Ovary (tissue), 3 donors: ENCODE data around the gene RPS5.

Experiments
- EP300 ChIP-seq: sonication (generic); formaldehyde crosslinking; IDR thresholded peaks from one replicate; pipeline ENCODE4 v1.6.1; 2017; ENCODE audit warnings: antibody characterized with exemption
- POLR2A ChIP-seq: fragments of 450-650 bp; IDR thresholded peaks from one replicate; pipeline ENCODE4 v1.6.1; 2017; ENCODE audit warnings: antibody characterized with exemption, mild to moderate bottlenecking, moderate library complexity
- TF ChIP-seq, protein P1 (sequence below), 3 donors: fragments of 450-650 bp in 2 of 3; fragments of 200-600 bp in 1 of 3; IDR thresholded peaks; one replicate each; pipeline versions ENCODE4 v1.5.1 to v1.8.0; 2016 to 2022; ENCODE audit warnings: antibody characterized with exemption in 3 of 3, mild to moderate bottlenecking in 1 of 3
- donor health status: DM: no; HTN: no; CAD: no.

DNA sequence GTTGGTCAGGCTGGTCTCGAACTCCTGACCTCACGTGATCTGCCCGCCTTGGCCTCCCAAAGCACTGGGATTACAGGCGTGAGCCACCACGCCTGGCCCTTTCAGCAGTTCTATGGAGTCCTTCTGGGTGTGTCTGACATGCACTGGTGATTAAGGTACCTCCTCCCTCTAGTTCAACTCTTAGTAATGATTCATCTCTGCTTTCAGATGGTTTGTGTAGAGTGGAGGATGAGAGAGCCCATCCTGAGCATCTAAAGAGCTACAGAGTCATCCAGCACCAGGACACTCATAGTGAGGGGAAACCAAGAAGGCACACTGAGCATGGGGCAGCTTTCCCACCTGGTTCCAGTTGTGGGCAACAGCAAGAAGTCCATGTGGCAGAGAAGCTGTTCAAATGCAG is 29.5 kb downstream of the RPS5 start:
- TF ChIP-seq EP300 (no peak), POLR2A (no peak)
- TF ChIP-seq, protein P1, sequence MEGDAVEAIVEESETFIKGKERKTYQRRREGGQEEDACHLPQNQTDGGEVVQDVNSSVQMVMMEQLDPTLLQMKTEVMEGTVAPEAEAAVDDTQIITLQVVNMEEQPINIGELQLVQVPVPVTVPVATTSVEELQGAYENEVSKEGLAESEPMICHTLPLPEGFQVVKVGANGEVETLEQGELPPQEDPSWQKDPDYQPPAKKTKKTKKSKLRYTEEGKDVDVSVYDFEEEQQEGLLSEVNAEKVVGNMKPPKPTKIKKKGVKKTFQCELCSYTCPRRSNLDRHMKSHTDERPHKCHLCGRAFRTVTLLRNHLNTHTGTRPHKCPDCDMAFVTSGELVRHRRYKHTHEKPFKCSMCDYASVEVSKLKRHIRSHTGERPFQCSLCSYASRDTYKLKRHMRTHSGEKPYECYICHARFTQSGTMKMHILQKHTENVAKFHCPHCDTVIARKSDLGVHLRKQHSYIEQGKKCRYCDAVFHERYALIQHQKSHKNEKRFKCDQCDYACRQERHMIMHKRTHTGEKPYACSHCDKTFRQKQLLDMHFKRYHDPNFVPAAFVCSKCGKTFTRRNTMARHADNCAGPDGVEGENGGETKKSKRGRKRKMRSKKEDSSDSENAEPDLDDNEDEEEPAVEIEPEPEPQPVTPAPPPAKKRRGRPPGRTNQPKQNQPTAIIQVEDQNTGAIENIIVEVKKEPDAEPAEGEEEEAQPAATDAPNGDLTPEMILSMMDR (IDR thresholded peaks at IDR 0.05) = no peak
